T-helper 1 cell (primary cell): ENCODE measurements around the gene ATP1A2.

ENCODE experiments used
- DNase-seq, 5 donors: peaks; one replicate each; pipeline ENCODE4 v3.0.0-alpha.2; 2012 to 2020

ATP1A2 gene

DNA sequence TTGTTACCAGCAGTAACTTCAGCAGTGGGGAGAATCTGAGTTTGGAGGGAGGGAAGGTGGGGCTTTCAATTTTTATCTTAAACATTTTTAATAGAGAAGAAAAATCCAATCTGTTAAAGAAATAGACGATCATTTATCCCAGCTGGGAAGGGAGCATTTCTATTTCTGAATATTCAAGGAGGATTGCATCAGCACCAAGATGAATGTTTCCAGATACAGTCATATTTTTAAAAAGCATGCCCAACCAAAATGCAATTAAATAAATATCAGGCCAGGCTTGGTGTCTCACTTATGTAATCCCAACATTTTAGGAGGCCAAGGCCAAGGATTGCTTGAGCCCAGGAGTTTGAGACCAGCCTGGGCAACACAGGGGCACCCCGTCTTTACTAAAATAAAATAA lies 34.2 kb downstream of the ATP1A2 start:
- no peak for DNase-seq

DNA sequence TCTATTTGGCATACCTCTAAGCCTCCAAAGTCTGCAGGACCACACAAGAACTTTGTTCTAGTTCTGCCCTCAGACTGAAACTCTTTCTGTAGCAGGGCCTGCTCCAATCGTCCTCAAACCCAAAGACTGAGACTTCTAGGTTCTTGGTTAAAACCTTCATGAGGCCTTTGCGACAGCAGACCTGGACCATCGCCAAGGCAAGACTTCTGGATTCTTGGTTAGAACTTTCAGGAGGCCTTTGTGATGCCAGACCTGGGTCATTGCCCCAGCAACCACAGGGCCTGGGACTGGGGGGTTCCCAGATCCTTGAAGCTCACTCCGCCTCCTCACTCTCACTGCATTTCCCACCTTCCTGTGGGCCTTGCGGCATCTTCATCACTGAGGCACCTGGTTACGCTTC lies 35.7 kb downstream of the ATP1A2 start, which contains the start of gene ATP1A4:
ATP1A4 (plus strand) TSS at position 301 of the 400 bp plus-strand sequence. CDS start 438 bp downstream, outside the sequence.
- no peak for DNase-seq

DNA sequence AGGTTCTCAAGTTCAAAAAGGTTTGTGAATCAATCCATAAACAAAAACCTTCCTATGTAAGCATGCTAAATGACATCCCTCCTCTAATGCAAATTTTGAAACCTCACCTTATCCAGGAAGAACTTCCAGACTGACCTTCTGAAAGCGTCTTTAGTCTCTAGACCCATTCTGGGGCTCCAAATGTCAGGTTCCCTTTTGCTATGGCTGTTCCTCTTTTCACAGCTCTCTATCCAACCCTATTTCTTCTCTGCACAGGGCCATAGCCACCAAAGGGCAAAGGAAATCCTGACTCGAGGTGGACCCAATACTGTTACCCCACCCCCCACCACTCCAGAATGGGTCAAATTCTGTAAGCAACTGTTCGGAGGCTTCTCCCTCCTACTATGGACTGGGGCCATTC lies 39.2 kb downstream of the ATP1A2 start:
- DNase-seq = no peak

DNA sequence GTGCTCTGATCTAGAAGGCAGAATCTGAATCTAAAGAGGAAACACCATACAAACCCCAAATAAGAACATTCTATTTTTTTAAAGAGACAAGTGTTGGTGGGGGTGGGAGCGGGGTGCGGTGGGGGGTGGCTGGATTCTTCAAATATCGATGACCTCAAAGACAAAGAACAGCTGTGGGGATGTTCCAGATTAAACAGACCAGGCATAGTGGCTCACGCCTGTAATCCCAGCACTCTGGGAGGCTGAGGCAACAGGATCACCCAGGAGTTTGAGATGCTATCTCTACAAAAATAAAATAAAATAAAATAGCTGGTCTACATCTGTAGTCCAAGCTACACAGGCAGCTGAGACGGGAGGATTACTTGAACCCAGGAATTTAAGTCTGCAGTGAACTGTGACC lies 40.8 kb downstream of the ATP1A2 start:
- DNase-seq = no peak

DNA sequence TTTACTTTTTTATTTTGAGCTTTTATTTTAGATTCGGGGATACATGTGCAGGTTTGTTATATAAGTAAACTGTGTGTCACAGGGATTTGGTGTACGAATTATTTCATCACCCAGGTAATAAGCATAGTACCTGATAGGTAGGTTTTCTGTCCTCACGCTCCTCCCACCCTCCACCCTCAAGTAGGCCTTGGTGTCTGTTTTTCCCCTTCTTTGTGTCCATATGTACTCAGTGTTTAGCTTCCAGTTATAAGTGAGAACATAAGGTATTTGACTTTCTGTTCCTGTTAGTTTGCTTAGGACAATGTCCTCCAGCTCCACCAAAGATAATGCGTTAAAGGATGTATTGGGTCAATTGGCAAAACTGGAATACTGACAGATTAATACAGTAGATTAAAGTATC lies 41.6 kb downstream of the ATP1A2 start:
- no peak for DNase-seq

DNA sequence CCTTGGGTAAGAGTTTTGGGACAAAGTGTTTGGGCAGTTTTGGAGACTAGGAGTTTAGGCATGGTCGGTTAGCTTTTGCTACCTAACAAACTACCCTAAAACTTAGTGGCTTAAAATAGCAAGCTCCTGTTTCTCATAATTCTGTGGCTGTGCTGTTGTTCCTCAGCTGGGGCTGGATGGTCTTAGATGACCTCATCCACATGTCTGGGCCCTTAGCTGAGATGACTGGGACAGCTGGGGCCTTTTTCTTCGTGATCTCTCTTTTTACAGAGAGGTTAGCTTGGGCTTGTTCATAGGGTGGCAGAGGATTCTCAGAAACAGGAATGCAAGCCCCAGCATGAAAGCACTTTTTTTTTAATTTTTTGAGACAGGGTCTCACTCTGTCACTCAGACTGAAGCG lies 42.5 kb downstream of the ATP1A2 start:
- no peak for DNase-seq

DNA sequence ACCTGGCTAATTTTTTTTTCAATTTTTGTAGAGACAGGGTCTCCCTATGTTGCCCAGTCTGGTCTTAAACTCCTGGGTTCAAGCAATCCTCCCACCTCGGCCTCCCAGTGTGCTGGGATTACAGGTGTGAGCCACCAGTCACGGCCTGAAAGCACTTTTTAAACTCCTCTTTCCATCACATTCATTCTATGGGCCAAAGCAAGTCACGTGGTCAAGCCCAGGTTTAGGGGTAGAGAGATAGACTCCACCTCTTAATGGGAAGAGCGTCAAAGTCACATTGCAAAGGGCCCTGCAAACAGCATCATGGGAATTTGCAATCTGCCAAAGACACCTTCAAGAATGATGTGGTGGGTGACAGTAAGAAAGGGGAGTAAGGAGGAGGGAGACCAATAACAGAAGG lies 43.0 kb downstream of the ATP1A2 start:
- no peak for DNase-seq

DNA sequence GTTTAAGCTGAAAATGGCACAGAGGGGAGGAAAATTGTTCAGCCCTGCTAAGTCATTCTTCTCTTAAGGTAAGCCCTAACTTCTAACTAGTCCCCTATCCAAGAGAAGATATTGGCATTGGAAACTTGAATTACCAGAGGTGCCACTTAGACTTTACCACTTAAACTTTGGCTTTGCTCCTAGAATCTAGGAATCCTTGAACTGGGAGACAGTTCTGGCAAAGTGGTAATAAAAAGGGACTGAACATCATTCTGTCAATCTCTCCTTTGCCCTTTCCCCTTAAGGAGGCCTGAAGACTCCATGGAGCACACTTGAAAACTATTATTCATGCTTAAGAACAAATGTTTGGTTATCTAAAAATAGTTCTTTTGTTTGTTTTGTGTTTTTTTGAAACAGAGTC lies 44.3 kb downstream of the ATP1A2 start:
- DNase-seq = no peak

DNA sequence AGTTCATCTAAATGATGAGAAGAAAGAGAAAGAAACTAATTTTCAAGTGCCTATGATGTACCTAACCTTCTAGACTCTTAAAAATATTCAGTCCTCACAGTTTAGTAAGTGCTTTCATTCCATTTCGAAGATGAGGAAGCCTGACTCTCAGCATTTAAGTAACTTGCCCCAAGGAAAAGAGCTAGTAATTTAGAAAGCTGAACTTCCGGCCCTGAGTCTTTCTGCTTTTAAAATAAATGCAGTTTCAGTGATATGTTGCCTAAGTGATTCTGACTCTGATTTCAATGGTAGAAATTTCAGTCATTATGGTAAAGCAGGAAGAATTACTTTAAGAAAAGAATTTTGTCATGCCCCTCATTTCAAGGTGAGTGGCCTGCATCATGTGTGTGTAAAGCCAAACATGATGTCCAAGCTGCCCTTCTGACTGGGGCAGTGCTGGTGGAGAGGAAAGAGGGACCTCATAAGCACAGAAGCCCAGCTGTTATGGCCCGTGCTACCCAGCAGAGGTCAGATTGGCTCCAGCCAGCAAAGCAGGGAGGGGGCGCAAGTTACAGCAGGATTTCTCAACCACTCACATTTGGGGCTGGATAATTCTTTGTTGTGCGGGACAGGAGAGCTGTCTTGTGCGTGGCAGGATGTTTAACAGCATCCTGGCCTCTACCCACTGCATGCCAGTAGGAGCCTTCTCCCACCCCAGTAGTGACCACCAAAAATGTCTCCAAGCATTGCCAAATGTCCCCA lies 46.6 kb downstream of the ATP1A2 start:
- peak in 1 of 5 donors; percentile 27 for DNase-seq

DNA sequence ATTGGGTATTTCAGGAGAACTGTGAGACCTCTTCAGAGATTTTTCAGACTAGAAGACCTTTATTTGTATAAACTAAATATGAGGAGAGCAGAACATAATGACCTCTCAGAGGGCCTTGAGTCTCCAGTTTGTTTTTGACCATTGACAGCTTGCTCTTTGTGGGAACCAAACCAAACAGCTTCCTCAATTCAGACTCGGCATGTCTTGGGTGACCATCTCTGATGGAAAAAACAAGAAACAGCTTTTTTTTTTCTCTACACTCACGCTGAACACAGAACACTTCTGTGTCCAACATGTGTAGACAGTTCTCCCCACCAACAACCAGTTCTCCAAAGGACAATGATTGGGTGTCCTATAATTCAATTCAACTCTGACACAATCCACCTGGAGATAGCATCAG lies 47.4 kb downstream of the ATP1A2 start:
- DNase-seq = no peak

DNA sequence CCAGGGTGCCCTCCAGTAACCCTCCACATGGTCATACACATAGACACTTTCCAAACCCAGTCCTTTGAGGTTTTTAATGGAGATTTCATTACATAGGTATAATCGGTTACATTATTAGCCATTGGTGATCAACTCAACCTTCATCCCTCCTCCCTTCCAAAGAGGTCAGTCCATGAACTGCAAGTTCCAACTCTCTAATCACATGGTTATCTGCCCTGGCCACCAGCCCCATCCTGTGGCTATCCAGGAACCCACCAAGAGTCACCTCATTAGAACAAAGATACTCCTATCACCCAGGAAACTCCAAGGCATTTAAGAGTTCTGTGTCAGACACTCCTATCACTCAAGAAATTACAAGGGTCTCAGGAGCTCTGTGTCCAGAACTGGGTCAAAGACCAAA lies 48.1 kb downstream of the ATP1A2 start:
- no peak for DNase-seq

DNA sequence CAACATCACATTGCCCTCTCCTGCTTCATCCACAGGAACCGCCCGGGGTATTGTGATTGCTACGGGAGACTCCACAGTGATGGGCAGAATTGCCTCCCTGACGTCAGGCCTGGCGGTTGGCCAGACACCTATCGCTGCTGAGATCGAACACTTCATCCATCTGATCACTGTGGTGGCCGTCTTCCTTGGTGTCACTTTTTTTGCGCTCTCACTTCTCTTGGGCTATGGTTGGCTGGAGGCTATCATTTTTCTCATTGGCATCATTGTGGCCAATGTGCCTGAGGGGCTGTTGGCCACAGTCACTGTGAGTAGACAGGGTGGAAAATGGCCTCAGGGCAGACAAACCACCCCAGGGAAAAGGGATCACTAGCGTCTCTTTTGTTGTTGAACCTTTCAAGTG lies 48.6 kb downstream of the ATP1A2 start:
- no peak for DNase-seq

DNA sequence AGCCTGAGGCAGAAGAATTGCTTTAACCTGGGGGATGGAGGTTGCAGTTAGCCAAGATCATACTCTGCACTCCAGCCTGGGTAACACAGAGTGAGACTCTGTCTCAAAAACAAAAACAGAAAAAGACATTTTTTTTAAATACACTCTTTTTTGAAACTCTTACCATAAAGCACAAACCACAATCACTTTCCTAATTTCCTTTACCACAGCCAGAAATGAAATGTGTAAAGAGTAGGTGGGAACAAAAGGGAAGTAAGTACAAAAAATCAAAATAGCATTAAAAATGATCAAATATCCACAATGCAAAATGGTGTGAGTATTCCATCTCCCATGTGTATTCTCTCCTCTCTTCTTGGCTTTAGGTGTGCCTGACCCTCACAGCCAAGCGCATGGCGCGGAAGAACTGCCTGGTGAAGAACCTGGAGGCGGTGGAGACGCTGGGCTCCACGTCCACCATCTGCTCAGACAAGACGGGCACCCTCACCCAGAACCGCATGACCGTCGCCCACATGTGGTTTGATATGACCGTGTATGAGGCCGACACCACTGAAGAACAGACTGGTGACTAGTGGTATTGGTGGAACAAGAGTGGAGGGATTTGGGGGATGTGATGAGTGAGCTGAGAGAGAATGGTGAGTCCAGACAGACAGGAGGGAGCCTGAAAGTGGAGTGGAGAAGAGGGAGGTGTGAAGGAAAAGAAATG lies 50.8 kb downstream of the ATP1A2 start:
- no peak for DNase-seq

DNA sequence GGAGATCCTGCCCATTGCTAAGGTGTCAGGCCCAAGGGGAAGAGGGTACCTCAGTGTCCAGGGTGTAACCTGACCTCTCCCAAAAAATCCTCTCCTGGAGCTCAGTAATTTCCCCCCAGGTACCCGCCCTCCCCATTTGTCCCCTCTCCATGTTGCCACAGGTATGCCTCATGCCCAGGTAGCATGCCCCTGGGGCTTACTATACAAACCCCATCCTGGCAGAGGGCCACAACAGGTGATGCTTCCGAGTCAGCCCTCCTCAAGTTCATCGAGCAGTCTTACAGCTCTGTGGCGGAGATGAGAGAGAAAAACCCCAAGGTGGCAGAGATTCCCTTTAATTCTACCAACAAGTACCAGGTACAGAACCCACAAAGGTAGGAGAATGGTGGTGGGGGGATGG lies 51.5 kb downstream of the ATP1A2 start:
- no peak for DNase-seq

DNA sequence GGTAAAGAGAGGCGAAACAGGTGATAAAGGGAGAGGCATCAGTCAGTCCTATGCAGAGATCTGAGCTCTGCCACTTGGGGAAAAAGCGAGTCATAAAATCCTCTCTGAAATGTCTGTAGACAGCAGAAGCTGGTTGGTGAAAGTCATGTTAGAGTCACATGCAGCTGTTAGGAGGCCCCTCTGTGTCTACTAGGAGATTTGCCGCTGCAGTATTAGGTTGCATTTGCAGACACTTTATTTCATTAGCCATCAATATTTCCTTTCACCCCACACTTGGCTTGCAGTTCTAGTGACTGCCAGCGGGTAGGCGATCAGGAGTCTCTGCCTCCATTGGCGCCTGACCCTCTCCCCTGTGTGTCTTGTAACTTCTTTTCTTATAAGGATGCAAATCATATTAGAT lies 52.0 kb downstream of the ATP1A2 start:
- no peak for DNase-seq

DNA sequence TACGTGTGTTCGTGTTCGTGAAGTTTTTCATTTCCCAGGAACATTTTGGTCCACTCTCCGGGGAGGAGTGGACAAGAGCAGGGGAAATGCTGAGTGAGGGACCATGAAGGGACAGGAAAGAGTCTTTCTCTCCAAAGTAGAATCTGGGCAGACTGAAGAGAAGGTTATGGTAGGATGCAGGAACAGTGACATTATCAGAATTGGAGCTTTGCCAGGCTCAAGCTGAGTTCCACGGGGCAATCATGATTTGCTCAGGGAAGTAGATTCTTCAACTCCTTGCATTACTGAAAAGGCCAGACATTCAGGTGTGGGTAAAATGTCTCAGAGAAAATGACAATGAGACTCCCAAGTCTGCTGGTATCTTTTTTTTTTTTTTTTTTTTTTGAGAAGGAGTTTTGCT lies 52.5 kb downstream of the ATP1A2 start:
- no peak for DNase-seq

DNA sequence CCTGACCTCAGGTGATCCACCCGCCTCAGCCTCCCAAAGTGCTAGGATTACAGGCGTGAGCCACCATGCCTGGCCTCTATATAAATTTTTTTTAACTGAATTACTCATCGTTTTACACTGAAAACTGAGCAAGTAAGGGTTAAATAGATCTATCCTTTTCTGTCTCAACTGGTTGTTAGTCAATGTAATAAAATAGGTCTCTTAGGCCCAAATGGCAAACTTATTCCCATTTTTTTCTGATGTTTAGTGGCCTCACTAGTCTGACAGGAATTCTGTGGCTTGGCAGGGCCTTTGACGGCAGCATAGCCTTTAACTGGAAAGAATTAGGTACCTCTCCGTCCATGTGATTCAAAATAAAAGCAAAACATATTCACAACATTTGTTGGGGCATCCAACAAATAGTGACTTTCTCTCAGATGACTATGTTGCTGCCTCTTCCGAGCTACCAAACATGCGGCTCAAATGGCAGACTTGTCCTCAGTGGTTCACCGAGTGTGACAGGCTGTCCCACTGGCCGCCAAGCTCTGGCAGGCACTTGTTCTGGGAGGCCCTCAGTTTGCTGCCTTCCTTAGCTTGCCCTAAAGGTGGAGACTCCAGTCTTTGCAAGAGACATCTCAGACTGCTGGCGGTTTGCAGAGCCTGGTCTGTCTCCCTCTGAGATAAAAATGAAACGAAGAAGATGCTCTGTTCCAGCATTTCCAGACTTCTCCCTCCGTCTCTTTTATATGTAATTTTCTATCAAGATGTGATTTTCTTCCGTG lies 53.2 kb downstream of the ATP1A2 start:
- no peak for DNase-seq

DNA sequence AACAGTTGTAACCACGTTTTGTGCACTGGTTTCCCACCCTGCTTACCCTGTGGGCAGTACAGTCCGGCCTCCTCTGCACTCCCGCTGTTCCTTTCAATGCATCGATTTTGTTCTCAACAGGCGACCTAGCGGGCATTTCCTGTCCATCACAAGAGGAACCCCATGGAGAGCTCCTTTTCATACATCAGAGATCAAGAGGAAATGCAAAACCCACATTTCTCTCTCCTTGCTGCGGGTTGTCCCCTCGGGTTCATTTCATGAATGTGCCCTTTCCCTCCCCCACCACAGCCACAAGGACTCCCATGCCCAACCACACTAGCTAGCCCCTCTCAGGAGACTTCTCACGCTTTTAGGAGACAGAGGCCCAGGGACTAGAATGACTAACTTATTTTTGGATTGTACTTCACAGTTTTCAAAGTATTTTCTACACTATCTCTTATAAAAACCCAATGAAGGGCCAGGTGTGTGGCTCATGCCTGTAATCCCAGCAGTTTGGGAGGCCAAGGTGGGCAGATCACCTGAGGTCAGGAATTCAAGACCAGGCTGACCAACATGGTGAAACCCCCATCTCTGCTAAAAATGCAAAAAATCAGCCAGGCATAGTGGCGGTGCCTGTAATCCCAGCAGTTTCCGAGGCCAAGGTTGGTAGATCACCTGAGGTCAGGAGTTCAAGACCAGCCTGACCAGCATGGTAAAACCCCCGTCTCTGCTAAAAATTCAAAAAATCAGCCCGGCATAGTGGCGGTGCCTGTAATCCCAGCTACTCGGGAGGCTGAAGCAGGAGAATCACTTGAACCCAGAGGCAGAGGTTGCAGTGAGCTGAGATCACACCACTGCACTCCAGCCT lies 54.2 kb downstream of the ATP1A2 start:
- DNase-seq = peak in 1 of 5 donors; percentile 20

DNA sequence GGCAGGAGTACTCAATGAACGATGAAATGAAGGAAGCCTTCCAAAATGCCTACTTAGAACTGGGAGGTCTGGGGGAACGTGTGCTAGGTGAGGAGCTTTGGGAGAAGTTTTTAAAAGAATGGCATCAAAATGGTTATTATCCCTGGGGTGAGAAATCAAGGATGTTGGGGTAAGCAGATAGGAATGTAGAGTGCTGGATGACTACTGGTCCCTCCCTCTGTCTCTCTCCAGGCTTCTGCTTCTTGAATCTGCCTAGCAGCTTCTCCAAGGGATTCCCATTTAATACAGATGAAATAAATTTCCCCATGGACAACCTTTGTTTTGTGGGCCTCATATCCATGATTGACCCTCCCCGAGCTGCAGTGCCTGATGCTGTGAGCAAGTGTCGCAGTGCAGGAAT lies 55.8 kb downstream of the ATP1A2 start:
- DNase-seq = no peak

DNA sequence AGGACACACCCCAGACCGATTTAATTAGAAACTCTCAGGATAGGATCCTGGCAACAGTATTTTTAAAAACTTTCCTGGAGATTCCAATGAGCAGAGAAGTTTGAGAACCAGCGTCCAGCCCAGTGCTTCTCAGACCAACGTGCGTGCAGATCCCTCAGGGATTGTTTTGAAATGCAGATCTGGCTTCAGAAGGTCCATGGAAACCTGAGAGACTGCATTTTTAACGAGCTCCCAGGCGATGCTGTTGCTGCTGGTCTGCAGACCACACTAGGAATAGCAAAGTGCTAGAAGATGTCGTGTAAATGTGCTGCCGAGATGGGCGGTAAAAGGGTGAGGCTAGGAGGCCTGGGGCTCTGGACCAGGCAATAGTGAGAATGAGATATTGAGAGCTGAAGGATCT lies 56.4 kb downstream of the ATP1A2 start:
- no peak for DNase-seq

DNA sequence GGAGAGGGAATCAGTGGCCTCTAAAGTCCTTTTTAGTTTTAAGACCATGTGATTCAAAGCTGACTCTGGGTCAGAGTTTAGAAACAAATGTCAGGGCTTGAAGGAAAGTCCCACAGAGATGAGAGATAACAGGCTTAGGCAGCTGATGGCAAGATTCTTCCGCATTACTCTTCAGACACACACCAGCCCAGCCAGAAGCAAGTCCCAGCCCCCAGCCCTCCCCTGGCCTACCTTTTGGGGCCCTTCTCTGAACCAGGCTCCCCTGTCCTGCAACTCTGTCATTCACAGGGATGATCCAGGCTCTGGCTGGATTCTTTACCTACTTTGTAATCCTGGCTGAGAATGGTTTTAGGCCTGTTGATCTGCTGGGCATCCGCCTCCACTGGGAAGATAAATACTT lies 61.7 kb downstream of the ATP1A2 start:
- no peak for DNase-seq

DNA sequence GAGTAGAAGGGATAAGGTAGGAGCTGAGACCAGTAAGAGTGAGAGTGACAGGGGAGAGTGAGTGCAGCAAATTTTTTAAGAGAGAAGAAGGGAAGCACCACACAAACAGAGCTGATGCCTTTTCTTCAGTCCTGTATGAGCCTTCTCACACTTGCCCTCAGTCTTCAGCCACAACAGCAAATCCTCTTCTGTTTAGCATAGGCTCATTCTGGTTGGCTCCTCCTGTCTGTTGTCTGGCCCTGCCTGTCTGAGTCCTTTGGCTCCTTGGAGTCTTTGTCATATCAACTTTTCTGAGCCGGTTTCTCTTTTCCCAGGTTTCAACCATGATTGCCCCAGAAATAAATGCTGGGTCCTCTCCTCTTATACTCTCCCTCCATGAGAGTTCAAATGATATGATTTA lies 62.1 kb downstream of the ATP1A2 start:
- no peak for DNase-seq

DNA sequence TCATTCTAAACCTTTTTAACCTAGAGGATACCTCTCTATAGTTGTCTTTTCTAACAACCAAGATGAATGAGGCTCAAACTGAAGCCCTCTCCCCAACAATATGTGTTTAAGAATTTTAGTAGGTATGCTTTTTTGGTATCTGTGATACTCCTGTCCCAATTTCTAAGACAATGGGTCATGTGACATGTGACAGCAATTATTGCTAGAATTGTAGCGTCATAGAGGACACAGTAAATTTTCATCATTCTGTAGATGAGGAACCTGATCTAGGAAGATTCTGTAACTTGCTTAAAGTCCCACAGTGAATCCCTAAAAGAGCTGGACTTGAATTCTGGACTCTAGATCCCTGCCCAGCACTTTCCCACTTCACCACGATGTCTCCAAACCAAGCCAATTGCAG lies 63.2 kb downstream of the ATP1A2 start:
- DNase-seq = no peak
